Ureter (tissue), 1 donor: ENCODE results near the gene MAT2A. TPM values are rescaled to one million over a fixed set of nuclear protein-coding genes. Genes with fewer than 3 reads are reported as not detected.

ENCODE experiments used
- DNase-seq: peaks from one replicate; pipeline ENCODE4 v3.0.0-alpha.2; 2020; ENCODE audit warnings: low spot score
- total RNA-seq: library from RNA; stranded (reverse); gene quantifications from one replicate; pipeline ENCODE4 v1.2.4, GENCODE V29; 2023
- donor health status: DM: yes; HTN: yes; CAD: no.

MAT2A gene
- 450 TPM for total RNA-seq

- peak; percentile 95 for DNase-seq
These were observed at the start of gene MAT2A for GRCh38 chr2:85538507-85539360. Gene MAT2A, plus strand, starts transcription at chr2:85539168. Its CDS starts 120 bp downstream, at chr2:85539288.

- DNase-seq = no peak
These were observed 47.9 kb upstream of the MAT2A start for GRCh38 chr2:85490861-85491755.

GRCh38 chr2:85496436-85496835 lies 42.5 kb upstream of the MAT2A start:
- DNase-seq = no peak

GRCh38 chr2:85497944-85498630 lies 40.9 kb upstream of the MAT2A start:
- no peak for DNase-seq

GRCh38 chr2:85501248-85501647 lies 37.7 kb upstream of the MAT2A start:
- no peak for DNase-seq

- DNase-seq = no peak
These were observed 36.2 kb upstream of the MAT2A start for GRCh38 chr2:85502720-85503119.

GRCh38 chr2:85503168-85503850 lies 35.7 kb upstream of the MAT2A start:
- DNase-seq = no peak

- no peak for DNase-seq
These were observed 34.9 kb upstream of the MAT2A start for GRCh38 chr2:85503851-85504777.

- DNase-seq = no peak
These were observed 34.1 kb upstream of the MAT2A start for GRCh38 chr2:85504778-85505261.

GRCh38 chr2:85505551-85506238 lies 33.3 kb upstream of the MAT2A start:
- DNase-seq = no peak

GRCh38 chr2:85506768-85507181 lies 32.2 kb upstream of the MAT2A start:
- DNase-seq = no peak

- no peak for DNase-seq
These were observed 27.8 kb upstream of the MAT2A start for GRCh38 chr2:85511008-85511811.

GRCh38 chr2:85514323-85514722 lies 24.6 kb upstream of the MAT2A start:
- no peak for DNase-seq

- DNase-seq = no peak
These were observed 22.1 kb upstream of the MAT2A start for GRCh38 chr2:85516653-85517389.

GRCh38 chr2:85522090-85522647 lies 16.8 kb upstream of the MAT2A start:
- DNase-seq = no peak

- no peak for DNase-seq
These were observed 15.7 kb upstream of the MAT2A start for GRCh38 chr2:85523062-85523902.

GRCh38 chr2:85523903-85524335 lies 15.0 kb upstream of the MAT2A start:
- no peak for DNase-seq
